GM12878 (cell line): ENCODE measurements around the gene AP3B1. TPM values are rescaled to one million over a fixed set of nuclear protein-coding genes. Genes with fewer than 3 reads are reported as not detected.

Experiments
- ATAC-seq: fragments of 200-7000 bp; cut with Tn5 transposase; 3 replicates; pipeline ENCODE4 v1.9.1; 2020; ENCODE audit warnings: mild to moderate bottlenecking, moderate library complexity
- BruUV-seq: library from RNA; stranded (reverse); fragments of 400-500 nt; replicated peaks from 2 replicates; lab custom pipeline; 2021; lab: Mats Ljungman, UMichigan
- CTCF ChIA-PET: fragments of 300-600 bp; sonication (Branson Sonifier 250); formaldehyde crosslinking; extraction: SDS; loops from one replicate; lab custom pipeline; 2021; ENCODE audit warnings: inconsistent platforms; lab: Yijun Ruan, JAX
- POLR2A ChIA-PET: fragments of 350-600 bp; formaldehyde crosslinking; extraction: SDS; loops from one replicate; lab custom pipeline; 2021; ENCODE audit warnings: inconsistent platforms; lab: Charles Lee
- RAD21 ChIA-PET: fragments of 300-600 bp; sonication (Branson Sonifier 250); formaldehyde crosslinking; loops from one replicate; lab custom pipeline; 2023; ENCODE audit warnings: antibody characterized with exemption; ENCODE audit not compliant: unreplicated experiment; lab: Charles Lee
- SMC1A ChIA-PET: fragments of 300-600 bp; sonication (Branson Sonifier 250); formaldehyde crosslinking; loops from one replicate; lab custom pipeline; 2023; ENCODE audit not compliant: unreplicated experiment, uncharacterized antibody; lab: Charles Lee
- DNase-seq: peaks from one replicate; pipeline ENCODE4 v3.0.0-alpha.2; 2011; ENCODE audit warnings: low read depth, low spot score
- FAIRE-seq: peaks from 3 replicates; lab custom pipeline; 2011; peaks lifted over from hg19 to GRCh38; lab: Jason Lieb, UNC
- H2AFZ ChIP-seq: 2 replicates; pipeline ENCODE4 v1.6.0; 2011; ENCODE audit warnings: low read depth, low read length, control low read depth; ENCODE audit not compliant: control insufficient read depth
- H3K27ac ChIP-seq: 2 replicates; pipeline ENCODE4 v1.5.1; 2011; ENCODE audit warnings: control low read depth; ENCODE audit not compliant: control insufficient read depth, insufficient read depth
- H3K27me3 ChIP-seq, 2 experiments: replicated peaks in 1 of 2; 2 replicates each; pipeline versions ENCODE4 v1.6.0 to v1.6.1; 2011; ENCODE audit warnings: low read length in 1 of 2; ENCODE audit not compliant: control insufficient read depth in 2 of 2, insufficient read depth in 2 of 2
- H3K36me3 ChIP-seq, 2 experiments: 2 replicates each; pipeline ENCODE4 v1.5.1; 2011; ENCODE audit warnings: low read length in 1 of 2; ENCODE audit not compliant: control insufficient read depth in 2 of 2, insufficient read depth in 2 of 2
- H3K4me1 ChIP-seq: 2 replicates; pipeline ENCODE4 v1.6.1; 2011; ENCODE audit warnings: mild to moderate bottlenecking, low read length, moderate library complexity, mixed read lengths; ENCODE audit not compliant: control insufficient read depth, insufficient read depth
- H3K4me2 ChIP-seq: 2 replicates; pipeline ENCODE4 v1.6.0; 2011; ENCODE audit warnings: control low read depth; ENCODE audit not compliant: control insufficient read depth, insufficient read depth
- H3K4me3 ChIP-seq: fragments of 200-600 bp; sonication (generic); 2 replicates; pipeline ENCODE4 v1.5.1; 2016
- H3K79me2 ChIP-seq: 2 replicates; pipeline ENCODE4 v1.6.0; 2011; ENCODE audit warnings: low read length; ENCODE audit not compliant: control insufficient read depth, insufficient read depth
- H3K9ac ChIP-seq: 2 replicates; pipeline ENCODE4 v1.8.0; 2011; ENCODE audit warnings: low read length, control low read depth, mixed read lengths; ENCODE audit not compliant: control insufficient read depth, insufficient read depth
- H3K9me3 ChIP-seq: replicated peaks from 3 replicates; pipeline ENCODE4 v1.5.1; 2011; ENCODE audit warnings: mild to moderate bottlenecking, low read length; ENCODE audit not compliant: control insufficient read depth, insufficient read depth
- H4K20me1 ChIP-seq: 2 replicates; pipeline ENCODE4 v1.6.0; 2011; ENCODE audit not compliant: control insufficient read depth, insufficient read depth
- ASH2L ChIP-seq: fragments of 300-600, 200-600 bp; sonication (generic); IDR thresholded peaks from 2 replicates; pipeline ENCODE4 v1.6.1; 2017; ENCODE audit warnings: low read depth, mild to moderate bottlenecking, borderline replicate concordance
- ETV6 ChIP-seq, 2 experiments: fragments of 450-650 bp in 1 of 2; IDR thresholded peaks in 1 of 2; conservative IDR thresholded peaks in 1 of 2; 2 replicates each; pipeline ENCODE4 v1.6.1; 2014; ENCODE audit warnings: antibody characterized with exemption in 1 of 2, borderline replicate concordance in 1 of 2, low read depth in 1 of 2, mild to moderate bottlenecking in 1 of 2, moderate library complexity in 1 of 2
- FOS ChIP-seq: IDR thresholded peaks from 3 replicates; pipeline ENCODE4 v1.6.1; 2011; ENCODE audit warnings: borderline replicate concordance; ENCODE audit not compliant: insufficient read length; ENCODE audit errors: extremely low read depth
- IRF4 ChIP-seq: IDR thresholded peaks from 2 replicates; pipeline ENCODE4 v1.6.1; 2011; ENCODE audit warnings: low read depth, low read length
- JUNB ChIP-seq: IDR thresholded peaks from 2 replicates; pipeline ENCODE4 v1.6.1; 2016; ENCODE audit warnings: antibody characterized with exemption, mild to moderate bottlenecking
- NFYB ChIP-seq: IDR thresholded peaks from 2 replicates; pipeline ENCODE4 v1.6.1; 2011; ENCODE audit warnings: low read depth, mild to moderate bottlenecking, low read length, improper control_type of control experiment, moderate library complexity; ENCODE audit not compliant: insufficient read depth
- SMAD1 ChIP-seq: fragments of 450-650 bp; IDR thresholded peaks from 2 replicates; pipeline ENCODE4 v1.6.1; 2018; ENCODE audit warnings: mild to moderate bottlenecking, low read depth; ENCODE audit not compliant: partially characterized antibody
- SPI1 ChIP-seq: IDR thresholded peaks from 2 replicates; pipeline ENCODE4 v1.6.1; 2011; ENCODE audit warnings: low read depth, mild to moderate bottlenecking, low read length, moderate library complexity, borderline replicate concordance; ENCODE audit not compliant: insufficient read depth
- SRF ChIP-seq, 2 experiments: IDR thresholded peaks; 2 replicates each; pipeline ENCODE4 v1.6.1; 2011; ENCODE audit warnings: low read depth in 2 of 2, low read length in 2 of 2, mild to moderate bottlenecking in 1 of 2, moderate library complexity in 1 of 2
- YBX1 ChIP-seq: fragments of 450-650 bp; IDR thresholded peaks from 2 replicates; pipeline ENCODE4 v1.6.1; 2016; ENCODE audit warnings: antibody characterized with exemption
- WGBS: methylation state at CpG from one replicate; pipeline ENCODE4 v1.1.6; 2016; ENCODE audit warnings: low lambda C conversion rate; ENCODE audit not compliant: insufficient replicate concordance, insufficient coverage; ENCODE audit errors: missing lambda C conversion rate; 5-methylcytosine and 5-hydroxymethylcytosine counted together
- in situ Hi-C: fragments of 300-500 bp; cut with MboI; formaldehyde crosslinking; loops from 9 replicates; pipeline ENCODE4 v1.14.3; 2018; ENCODE audit warnings: mixed read lengths
- intact Hi-C: fragments of 100-400 bp; cut with micrococcal nuclease; formaldehyde crosslinking; loops from one replicate; pipeline ENCODE4 v1.14.2; 2022; ENCODE audit not compliant: unreplicated experiment
- polyA plus RNA-seq, 11 experiments: library from polyadenylated mRNA; depleted of rRNA in 4 of 11; unstranded in 6 of 11; stranded (reverse) in 5 of 11; fragments of >200 nt; fragmentation: Nextera tagmentation in 4 of 11; fragmentation: Illumina TruSeq in 1 of 11; extraction: Ambion mirVana in 4 of 11; extraction: Trizol in 1 of 11; gene quantifications; 1 replicate in 1 of 11; 2 replicates in 10 of 11; pipeline versions ENCODE4 v1.2.1 to v1.2.3, GENCODE V29; 2011 to 2016; ENCODE audit warnings: inconsistent platforms in 2 of 11, missing spikeins in 2 of 11, low read depth in 1 of 11
- total RNA-seq, 4 experiments: library from RNA; depleted of rRNA in 3 of 4; stranded (reverse); fragments of >200 nt in 3 of 4; fragmentation: Illumina TruSeq in 1 of 4; extraction: Trizol in 1 of 4; gene quantifications; 2 replicates each; pipeline versions ENCODE4 v1.2.1 to v1.2.3, GENCODE V29; 2013 to 2021
- TF ChIP-seq, protein P1 (sequence below): IDR thresholded peaks from 2 replicates; pipeline ENCODE4 v1.6.1; 2012; ENCODE audit warnings: improper control_type of control experiment, low read depth, low read length; ENCODE audit not compliant: insufficient replicate concordance
- TF ChIP-seq, protein P2 (sequence below): fragments of 150-350 bp; IDR thresholded peaks from 2 replicates; pipeline ENCODE4 v1.6.1; 2014; ENCODE audit warnings: mild to moderate bottlenecking, low read depth, low read length
- TF ChIP-seq, protein P3 (sequence below), 3 experiments: IDR thresholded peaks in 2 of 3; conservative IDR thresholded peaks in 1 of 3; 2 replicates each; pipeline ENCODE4 v1.5.1; 2011; ENCODE audit warnings: low read depth in 3 of 3, low read length in 3 of 3, mild to moderate bottlenecking in 3 of 3, control low read depth in 2 of 3, moderate library complexity in 2 of 3, inconsistent platforms in 1 of 3, mixed read lengths in 1 of 3; ENCODE audit not compliant: control insufficient read depth in 2 of 3, insufficient read depth in 1 of 3; ENCODE audit errors: extremely low read depth in 1 of 3
- TF ChIP-seq, protein P4 (sequence below): IDR thresholded peaks from 2 replicates; pipeline ENCODE4 v1.6.1; 2011; ENCODE audit warnings: low read depth, mild to moderate bottlenecking, low read length, moderate library complexity, borderline replicate concordance; ENCODE audit errors: extremely low read depth

The AP3B1 gene
- total and polyA plus RNA-seq, 10 of the 15 experiments (the other 5 are each of a cell fraction or from before 2014, with no cell fraction given) = 30.9 to 70.8 (median 46.0) TPM

DNA sequence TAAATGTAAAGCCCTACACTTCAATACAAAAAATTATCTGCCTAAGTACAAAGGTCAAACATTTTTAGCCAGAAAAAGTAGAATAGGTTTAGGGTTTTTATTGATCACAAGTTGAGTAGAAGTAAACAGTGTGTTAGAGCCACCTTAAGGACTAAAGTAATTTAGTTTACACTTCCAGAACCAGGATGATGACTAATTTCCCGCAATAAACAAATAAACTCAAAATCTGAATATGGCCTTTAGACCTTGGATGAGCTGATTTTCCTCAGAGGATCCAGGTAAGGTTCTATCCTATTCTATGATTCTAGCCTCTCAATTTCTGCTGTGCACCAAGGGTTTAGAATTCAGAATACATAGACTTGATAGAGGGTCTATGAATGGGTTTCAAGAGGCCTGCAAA lies 338.9 kb downstream of the AP3B1 start:
- peaks cover 2% of the 10 kb centered on the region; the same call in 1 of the 3 replicates for H3K9me3 ChIP-seq
- H3K4me2 ChIP-seq = no peak overlapping the region
- no peak overlapping the region for H3K9ac ChIP-seq
- no peaks in the 10 kb centered on the region for H4K20me1 ChIP-seq
- no peaks in the 10 kb centered on the region for H3K79me2 ChIP-seq
- no peaks in the 10 kb centered on the region for H3K27me3 ChIP-seq
- H3K27ac ChIP-seq = no peak overlapping the region
- peaks cover 6% of the 10 kb centered on the region for H3K4me1 ChIP-seq
- in situ Hi-C loops = no loop called here
- SMC1A ChIA-PET = interaction anchor here (0.8 to 3.9 kb wide), 7 partner anchors 10 to 76 kb away, joined by 3 to 15 read pairs (median 4); no protein-coding TSS in a partner anchor
- DNase-seq (no peak), FAIRE-seq (no peak), ATAC-seq (no peak)
- H3K36me3 ChIP-seq = no peaks in the 10 kb centered on the region
- intact Hi-C loops = no loop called here
- CTCF ChIA-PET = interaction anchor here (1.1 to 1.3 kb wide), 2 partner anchors 12 to 17 kb away, joined by 3 to 5 read pairs; no protein-coding TSS in a partner anchor
- H3K4me3 ChIP-seq = no peak overlapping the region
- RAD21 ChIA-PET = interaction anchor here (1.0 kb wide), 1 partner anchor 28 kb away, joined by 3 read pairs; no protein-coding TSS in a partner anchor
- BruUV-seq = no TSS peak
- no peak overlapping the region for H2AFZ ChIP-seq
- POLR2A ChIA-PET = interaction anchor here (0.6 to 1.3 kb wide), 2 partner anchors 12 to 161 kb away, joined by 3 to 5 read pairs; no protein-coding TSS in a partner anchor
- WGBS = 0% methylated on average over 1 of the region's 1 CpG
- no peak for TF ChIP-seq SMAD1
- TF ChIP-seq, protein P1, sequence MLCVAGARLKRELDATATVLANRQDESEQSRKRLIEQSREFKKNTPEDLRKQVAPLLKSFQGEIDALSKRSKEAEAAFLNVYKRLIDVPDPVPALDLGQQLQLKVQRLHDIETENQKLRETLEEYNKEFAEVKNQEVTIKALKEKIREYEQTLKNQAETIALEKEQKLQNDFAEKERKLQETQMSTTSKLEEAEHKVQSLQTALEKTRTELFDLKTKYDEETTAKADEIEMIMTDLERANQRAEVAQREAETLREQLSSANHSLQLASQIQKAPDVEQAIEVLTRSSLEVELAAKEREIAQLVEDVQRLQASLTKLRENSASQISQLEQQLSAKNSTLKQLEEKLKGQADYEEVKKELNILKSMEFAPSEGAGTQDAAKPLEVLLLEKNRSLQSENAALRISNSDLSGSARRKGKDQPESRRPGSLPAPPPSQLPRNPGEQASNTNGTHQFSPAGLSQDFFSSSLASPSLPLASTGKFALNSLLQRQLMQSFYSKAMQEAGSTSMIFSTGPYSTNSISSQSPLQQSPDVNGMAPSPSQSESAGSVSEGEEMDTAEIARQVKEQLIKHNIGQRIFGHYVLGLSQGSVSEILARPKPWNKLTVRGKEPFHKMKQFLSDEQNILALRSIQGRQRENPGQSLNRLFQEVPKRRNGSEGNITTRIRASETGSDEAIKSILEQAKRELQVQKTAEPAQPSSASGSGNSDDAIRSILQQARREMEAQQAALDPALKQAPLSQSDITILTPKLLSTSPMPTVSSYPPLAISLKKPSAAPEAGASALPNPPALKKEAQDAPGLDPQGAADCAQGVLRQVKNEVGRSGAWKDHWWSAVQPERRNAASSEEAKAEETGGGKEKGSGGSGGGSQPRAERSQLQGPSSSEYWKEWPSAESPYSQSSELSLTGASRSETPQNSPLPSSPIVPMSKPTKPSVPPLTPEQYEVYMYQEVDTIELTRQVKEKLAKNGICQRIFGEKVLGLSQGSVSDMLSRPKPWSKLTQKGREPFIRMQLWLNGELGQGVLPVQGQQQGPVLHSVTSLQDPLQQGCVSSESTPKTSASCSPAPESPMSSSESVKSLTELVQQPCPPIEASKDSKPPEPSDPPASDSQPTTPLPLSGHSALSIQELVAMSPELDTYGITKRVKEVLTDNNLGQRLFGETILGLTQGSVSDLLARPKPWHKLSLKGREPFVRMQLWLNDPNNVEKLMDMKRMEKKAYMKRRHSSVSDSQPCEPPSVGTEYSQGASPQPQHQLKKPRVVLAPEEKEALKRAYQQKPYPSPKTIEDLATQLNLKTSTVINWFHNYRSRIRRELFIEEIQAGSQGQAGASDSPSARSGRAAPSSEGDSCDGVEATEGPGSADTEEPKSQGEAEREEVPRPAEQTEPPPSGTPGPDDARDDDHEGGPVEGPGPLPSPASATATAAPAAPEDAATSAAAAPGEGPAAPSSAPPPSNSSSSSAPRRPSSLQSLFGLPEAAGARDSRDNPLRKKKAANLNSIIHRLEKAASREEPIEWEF = no peak
- TF ChIP-seq, protein P2, sequence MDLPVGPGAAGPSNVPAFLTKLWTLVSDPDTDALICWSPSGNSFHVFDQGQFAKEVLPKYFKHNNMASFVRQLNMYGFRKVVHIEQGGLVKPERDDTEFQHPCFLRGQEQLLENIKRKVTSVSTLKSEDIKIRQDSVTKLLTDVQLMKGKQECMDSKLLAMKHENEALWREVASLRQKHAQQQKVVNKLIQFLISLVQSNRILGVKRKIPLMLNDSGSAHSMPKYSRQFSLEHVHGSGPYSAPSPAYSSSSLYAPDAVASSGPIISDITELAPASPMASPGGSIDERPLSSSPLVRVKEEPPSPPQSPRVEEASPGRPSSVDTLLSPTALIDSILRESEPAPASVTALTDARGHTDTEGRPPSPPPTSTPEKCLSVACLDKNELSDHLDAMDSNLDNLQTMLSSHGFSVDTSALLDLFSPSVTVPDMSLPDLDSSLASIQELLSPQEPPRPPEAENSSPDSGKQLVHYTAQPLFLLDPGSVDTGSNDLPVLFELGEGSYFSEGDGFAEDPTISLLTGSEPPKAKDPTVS = no peak
- no peak for TF ChIP-seq JUNB
- TF ChIP-seq YBX1 = no peak
- TF ChIP-seq, protein P3, sequence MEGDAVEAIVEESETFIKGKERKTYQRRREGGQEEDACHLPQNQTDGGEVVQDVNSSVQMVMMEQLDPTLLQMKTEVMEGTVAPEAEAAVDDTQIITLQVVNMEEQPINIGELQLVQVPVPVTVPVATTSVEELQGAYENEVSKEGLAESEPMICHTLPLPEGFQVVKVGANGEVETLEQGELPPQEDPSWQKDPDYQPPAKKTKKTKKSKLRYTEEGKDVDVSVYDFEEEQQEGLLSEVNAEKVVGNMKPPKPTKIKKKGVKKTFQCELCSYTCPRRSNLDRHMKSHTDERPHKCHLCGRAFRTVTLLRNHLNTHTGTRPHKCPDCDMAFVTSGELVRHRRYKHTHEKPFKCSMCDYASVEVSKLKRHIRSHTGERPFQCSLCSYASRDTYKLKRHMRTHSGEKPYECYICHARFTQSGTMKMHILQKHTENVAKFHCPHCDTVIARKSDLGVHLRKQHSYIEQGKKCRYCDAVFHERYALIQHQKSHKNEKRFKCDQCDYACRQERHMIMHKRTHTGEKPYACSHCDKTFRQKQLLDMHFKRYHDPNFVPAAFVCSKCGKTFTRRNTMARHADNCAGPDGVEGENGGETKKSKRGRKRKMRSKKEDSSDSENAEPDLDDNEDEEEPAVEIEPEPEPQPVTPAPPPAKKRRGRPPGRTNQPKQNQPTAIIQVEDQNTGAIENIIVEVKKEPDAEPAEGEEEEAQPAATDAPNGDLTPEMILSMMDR (IDR thresholded peaks at IDR 0.05 in 2 of 3, conservative IDR thresholded peaks at IDR 0.05 in 1 of 3; ENCODE audit: control insufficient read depth in 2 of 3, extremely low read depth in 1 of 3, insufficient read depth in 1 of 3, low read depth in 3 of 3, low read length in 3 of 3) = no peak
- no peak for TF ChIP-seq FOS
- TF ChIP-seq, protein P4, sequence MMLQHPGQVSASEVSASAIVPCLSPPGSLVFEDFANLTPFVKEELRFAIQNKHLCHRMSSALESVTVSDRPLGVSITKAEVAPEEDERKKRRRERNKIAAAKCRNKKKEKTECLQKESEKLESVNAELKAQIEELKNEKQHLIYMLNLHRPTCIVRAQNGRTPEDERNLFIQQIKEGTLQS = no peak
- TF ChIP-seq IRF4 = no peak
- TF ChIP-seq SPI1 = no peak
- no peak for TF ChIP-seq ETV6 (conservative IDR thresholded peaks at IDR 0.05 in 1 of 2, IDR thresholded peaks at IDR 0.05 in 1 of 2; ENCODE audit: borderline replicate concordance in 1 of 2, low read depth in 1 of 2)
- TF ChIP-seq NFYB = no peak
- TF ChIP-seq SRF (IDR thresholded peaks at IDR 0.05; ENCODE audit: low read depth in 2 of 2, low read length in 2 of 2) = no peak
- no peak for TF ChIP-seq ASH2L
